ENCODE data around the gene LIPE.

GRCh38 chr19:42461700-42462324 lies 34.6 kb upstream of the LIPE start:
- no peak for TF ChIP-seq CTCF (conservative IDR thresholded peaks at IDR 0.05)
- no peak for TF ChIP-seq ZFX (IDR thresholded peaks at IDR 0.05)

Measured in C4-2B (cell line).